OCI-LY1 (cell line): ENCODE data around the gene RIOK1.

Experiments
- H2AFZ ChIP-seq: fragments of 200-600 bp; sonication (generic), shearing (Covaris generic); 2 replicates; pipeline ENCODE4 v1.6.0; 2014; ENCODE audit warnings: antibody characterized with exemption, mild to moderate bottlenecking, low read length
- H3F3A ChIP-seq: fragments of 200-600 bp; sonication (generic), shearing (Covaris generic); 2 replicates; pipeline ENCODE4 v1.6.0; 2014; ENCODE audit warnings: mild to moderate bottlenecking, antibody characterized with exemption, low read length, moderate library complexity; ENCODE audit not compliant: insufficient read depth
- H3K27ac ChIP-seq: fragments of 200-600 bp; sonication (generic); 2 replicates; pipeline ENCODE4 v1.5.1; 2014; ENCODE audit warnings: low read length, mixed run types, mild to moderate bottlenecking, low read depth; ENCODE audit not compliant: poor library complexity, severe bottlenecking
- H3K27me3 ChIP-seq: fragments of 200-600 bp; sonication (generic); 2 replicates; pipeline ENCODE4 v1.6.0; 2014; ENCODE audit warnings: antibody characterized with exemption, mild to moderate bottlenecking, low read length, moderate library complexity; ENCODE audit not compliant: insufficient read depth
- H3K36me3 ChIP-seq: fragments of 200-600 bp; sonication (generic); 2 replicates; pipeline ENCODE4 v1.6.1; 2014; ENCODE audit warnings: mild to moderate bottlenecking, antibody characterized with exemption, low read length, moderate library complexity, mixed read lengths; ENCODE audit not compliant: insufficient read depth
- H3K4me1 ChIP-seq: fragments of 200-600 bp; sonication (generic); 2 replicates; pipeline ENCODE4 v1.5.1; 2014; ENCODE audit warnings: mild to moderate bottlenecking, low read length, moderate library complexity; ENCODE audit not compliant: insufficient read depth, severe bottlenecking
- H3K4me2 ChIP-seq: fragments of 200-600 bp; sonication (generic), shearing (Covaris generic); 2 replicates; pipeline ENCODE4 v1.6.1; 2014; ENCODE audit warnings: low read length
- H3K4me3 ChIP-seq: fragments of 200-600 bp; sonication (generic); 2 replicates; pipeline ENCODE4 v1.5.1; 2014; ENCODE audit warnings: low read length, low read depth, mild to moderate bottlenecking, mixed read lengths; ENCODE audit not compliant: poor library complexity, severe bottlenecking
- H3K79me2 ChIP-seq: fragments of 200-600 bp; shearing (Covaris generic); 2 replicates; pipeline ENCODE4 v1.6.1; 2016; ENCODE audit warnings: mixed run types, low read length, mixed read lengths; ENCODE audit not compliant: insufficient read depth
- H3K9ac ChIP-seq: fragments of 200-600 bp; sonication (generic), shearing (Covaris generic); 2 replicates; pipeline ENCODE4 v1.6.1; 2014; ENCODE audit warnings: mild to moderate bottlenecking, low read length, mixed read lengths
- H3K9me2 ChIP-seq: fragments of 200-600 bp; sonication (generic), shearing (Covaris generic); 2 replicates; pipeline ENCODE4 v1.6.1; 2014; ENCODE audit warnings: low read depth, mild to moderate bottlenecking, low read length, mixed read lengths
- H3K9me3 ChIP-seq: fragments of 200-600 bp; shearing (Covaris generic); 2 replicates; pipeline ENCODE4 v1.6.1; 2014; ENCODE audit warnings: low read length, mixed read lengths
- H4K20me1 ChIP-seq: fragments of 200-600 bp; sonication (generic), shearing (Covaris generic); 2 replicates; pipeline ENCODE4 v1.6.0; 2016; ENCODE audit warnings: mild to moderate bottlenecking, low read length; ENCODE audit not compliant: insufficient read depth
- EZH2 ChIP-seq: fragments of 200-600 bp; sonication (generic), shearing (Covaris generic); IDR thresholded peaks from 2 replicates; pipeline ENCODE4 v1.8.0; 2017; ENCODE audit warnings: borderline replicate concordance, mixed run types, mild to moderate bottlenecking, antibody characterized with exemption, low read length, moderate library complexity, mixed read lengths
- TF ChIP-seq, protein P1 (sequence below): fragments of 200-600 bp; sonication (generic), shearing (Covaris generic); IDR thresholded peaks from 2 replicates; pipeline ENCODE4 v1.5.1; 2017; ENCODE audit warnings: mild to moderate bottlenecking, antibody characterized with exemption, low read length, moderate library complexity, mixed read lengths

Gene RIOK1

DNA sequence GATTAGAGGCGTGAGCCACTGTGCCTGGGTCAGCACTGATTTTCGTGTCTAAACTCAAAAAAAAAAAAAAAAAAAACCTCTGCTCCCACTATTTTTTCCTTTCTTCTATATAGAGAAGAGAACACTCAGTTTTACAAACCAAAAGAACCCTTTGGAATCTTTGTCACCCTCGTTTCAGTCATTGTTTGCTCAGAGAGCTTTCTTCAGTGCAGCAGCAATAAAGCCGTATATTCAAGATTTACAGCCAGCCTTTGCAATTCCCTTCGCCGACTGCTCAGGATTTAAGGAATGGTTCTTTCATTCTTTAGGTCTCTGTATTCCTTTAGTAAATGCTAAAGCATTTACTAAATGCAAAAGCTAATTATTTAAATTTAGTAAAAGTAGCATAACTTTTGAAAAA lies 20.1 kb downstream of the RIOK1 start:
- Histone ChIP-seq H3K27me3 (no peaks in the 10 kb centered on the region), H3K9me2 (no peaks in the 10 kb centered on the region), H3F3A (no peaks in the 10 kb centered on the region), H3K9me3 (no peaks in the 10 kb centered on the region), H3K27ac (no peak overlapping the region), H3K79me2 (no peaks in the 10 kb centered on the region), H3K4me1 (no peaks in the 10 kb centered on the region), H4K20me1 (no peaks in the 10 kb centered on the region), H3K4me3 (no peak overlapping the region), H3K36me3 (peaks cover 88% of the 10 kb centered on the region), H3K4me2 (no peak overlapping the region), H2AFZ (no peak overlapping the region), H3K9ac (no peak overlapping the region)
- no peak for TF ChIP-seq EZH2
- TF ChIP-seq, protein P1, sequence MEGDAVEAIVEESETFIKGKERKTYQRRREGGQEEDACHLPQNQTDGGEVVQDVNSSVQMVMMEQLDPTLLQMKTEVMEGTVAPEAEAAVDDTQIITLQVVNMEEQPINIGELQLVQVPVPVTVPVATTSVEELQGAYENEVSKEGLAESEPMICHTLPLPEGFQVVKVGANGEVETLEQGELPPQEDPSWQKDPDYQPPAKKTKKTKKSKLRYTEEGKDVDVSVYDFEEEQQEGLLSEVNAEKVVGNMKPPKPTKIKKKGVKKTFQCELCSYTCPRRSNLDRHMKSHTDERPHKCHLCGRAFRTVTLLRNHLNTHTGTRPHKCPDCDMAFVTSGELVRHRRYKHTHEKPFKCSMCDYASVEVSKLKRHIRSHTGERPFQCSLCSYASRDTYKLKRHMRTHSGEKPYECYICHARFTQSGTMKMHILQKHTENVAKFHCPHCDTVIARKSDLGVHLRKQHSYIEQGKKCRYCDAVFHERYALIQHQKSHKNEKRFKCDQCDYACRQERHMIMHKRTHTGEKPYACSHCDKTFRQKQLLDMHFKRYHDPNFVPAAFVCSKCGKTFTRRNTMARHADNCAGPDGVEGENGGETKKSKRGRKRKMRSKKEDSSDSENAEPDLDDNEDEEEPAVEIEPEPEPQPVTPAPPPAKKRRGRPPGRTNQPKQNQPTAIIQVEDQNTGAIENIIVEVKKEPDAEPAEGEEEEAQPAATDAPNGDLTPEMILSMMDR = no peak

DNA sequence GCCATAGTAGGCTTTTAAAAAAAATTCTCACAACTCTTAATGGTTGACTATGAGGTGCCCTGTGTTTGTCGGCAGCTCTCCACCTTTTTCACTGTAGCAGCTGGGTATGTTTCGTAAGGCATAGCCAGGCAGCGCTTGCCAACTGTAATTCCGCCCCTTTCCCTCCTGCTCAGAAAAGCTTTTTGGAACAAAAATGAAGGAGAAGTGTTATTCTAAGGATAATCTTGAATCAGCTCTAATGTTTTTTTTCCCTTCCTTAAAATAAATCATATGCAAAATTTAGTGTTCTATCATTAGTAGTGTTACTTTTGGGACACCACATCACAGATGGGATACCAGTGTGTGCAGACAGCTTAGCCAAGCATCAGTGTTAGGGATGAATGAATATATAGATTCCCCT lies 21.2 kb downstream of the RIOK1 start:
- TF ChIP-seq EZH2 = no peak
- TF ChIP-seq, protein P1 = no peak
- H3K27ac ChIP-seq = no peak overlapping the region
- H3K9ac ChIP-seq = no peak overlapping the region
- no peaks in the 10 kb centered on the region for H4K20me1 ChIP-seq
- no peaks in the 10 kb centered on the region for H3K4me1 ChIP-seq
- H3F3A ChIP-seq = no peaks in the 10 kb centered on the region
- H2AFZ ChIP-seq = no peak overlapping the region
- H3K27me3 ChIP-seq = no peaks in the 10 kb centered on the region
- no peak overlapping the region for H3K4me3 ChIP-seq
- H3K4me2 ChIP-seq = no peak overlapping the region
- peaks cover 88% of the 10 kb centered on the region for H3K36me3 ChIP-seq
- no peaks in the 10 kb centered on the region for H3K9me3 ChIP-seq
- H3K79me2 ChIP-seq = no peaks in the 10 kb centered on the region
- no peaks in the 10 kb centered on the region for H3K9me2 ChIP-seq

DNA sequence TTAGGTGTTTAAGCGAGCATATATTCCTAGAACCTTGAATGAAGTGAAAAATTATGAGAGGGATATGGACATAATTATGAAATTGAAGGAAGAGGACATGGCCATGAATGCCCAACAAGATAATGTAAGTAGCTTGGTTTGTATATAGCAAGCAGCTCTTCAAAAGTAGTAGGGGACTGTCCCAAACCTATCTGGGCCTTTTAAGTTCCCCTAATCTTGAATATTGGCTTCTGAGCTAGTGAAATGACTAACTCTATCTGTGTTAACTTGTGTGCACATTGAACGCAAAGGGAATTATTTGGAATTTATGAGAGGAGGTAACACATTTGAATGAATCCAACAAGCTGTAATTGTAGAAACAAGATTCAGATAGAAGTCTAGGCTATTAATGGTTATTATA lies 21.7 kb downstream of the RIOK1 start:
- Histone ChIP-seq H3K79me2 (no peaks in the 10 kb centered on the region), H3K4me2 (no peak overlapping the region), H3K36me3 (peaks cover 88% of the 10 kb centered on the region), H3K9ac (no peak overlapping the region), H2AFZ (no peak overlapping the region), H3K27ac (no peak overlapping the region), H3K9me3 (no peaks in the 10 kb centered on the region), H4K20me1 (no peaks in the 10 kb centered on the region), H3K4me1 (no peaks in the 10 kb centered on the region), H3K4me3 (no peak overlapping the region), H3F3A (no peaks in the 10 kb centered on the region), H3K9me2 (no peaks in the 10 kb centered on the region), H3K27me3 (no peaks in the 10 kb centered on the region)
- TF ChIP-seq, protein P1 = no peak
- TF ChIP-seq EZH2 = no peak
